Pancreas (tissue), 10 donors: ENCODE measurements around the gene CRYGN. TPM values are rescaled to one million over a fixed set of nuclear protein-coding genes. Genes with fewer than 3 reads are reported as not detected.

Experiments used
- ATAC-seq, 4 donors: fragments of 200-7000 bp; cut with Tn5 transposase; one replicate each; pipeline versions ENCODE4 v1.8.0 to v1.9.1; 2020; ENCODE audit warnings: mild to moderate bottlenecking in 4 of 4, moderate library complexity in 4 of 4
- DNase-seq, 6 donors: peaks; one replicate each; pipeline ENCODE4 v3.0.0-alpha.2; 2020
- FAIRE-seq: peaks from 2 replicates; lab custom pipeline; 2012; peaks lifted over from hg19 to GRCh38; lab: Jason Lieb, UNC
- H3K27ac ChIP-seq, 4 donors: fragments of 200-600 bp; sonication (generic); 1 replicate in 3 of 4; 2 replicates in 1 of 4; pipeline versions ENCODE4 v1.5.0 to v1.8.0; 2020
- H3K27me3 ChIP-seq, 4 donors: fragments of 200-600 bp; one replicate each; pipeline ENCODE4 v1.8.0; 2021
- H3K36me3 ChIP-seq, 3 donors: fragments of 200-600 bp; sonication (generic) in 1 of 3; one replicate each; pipeline versions ENCODE4 v1.5.0 to v1.8.0; 2020 to 2021
- H3K4me1 ChIP-seq, 3 donors: fragments of 200-600 bp; one replicate each; pipeline ENCODE4 v1.8.0; 2021
- H3K4me3 ChIP-seq, 4 donors: fragments of 200-600 bp; sonication (generic) in 2 of 4; one replicate each; pipeline versions ENCODE4 v1.5.0 to v1.8.0; 2020 to 2021
- H3K9me3 ChIP-seq, 4 donors: fragments of 200-600 bp; one replicate each; pipeline ENCODE4 v1.8.0; 2021
- WGBS, 2 donors: extraction: QIAGEN DNeasy Blood & Tissue Kit; methylation state at CpG; one replicate each; pipeline ENCODE4 v1.1.7; 2013; 5-methylcytosine and 5-hydroxymethylcytosine counted together
- intact Hi-C, 3 donors: fragments of 100-400 bp; cut with DNase I; formaldehyde crosslinking; loops; one replicate each; pipeline versions ENCODE4 v1.11.1 to v1.14.2; 2022
- polyA plus RNA-seq, 2 donors: library from polyadenylated mRNA; stranded (reverse); fragments of 200-250 nt; gene quantifications; one replicate each; pipeline ENCODE4 v1.2.3, GENCODE V29; 2013
- total RNA-seq, 6 donors: library from RNA; stranded (reverse); fragmentation: NEBNext Ultra II Directional in 4 of 6; extraction: Animal tissue kit (Norgen Biotek cat#: 25700) in 4 of 6; gene quantifications; one replicate each; pipeline versions ENCODE4 v1.2.1 to v1.2.4, GENCODE V29; 2021 to 2023
- TF ChIP-seq, protein P1 (sequence below), 4 donors: fragments of 200-600 bp; sonication (generic) in 3 of 4; IDR thresholded peaks; one replicate each; pipeline versions ENCODE4 v1.5.0 to v1.8.0; 2021; ENCODE audit warnings: antibody characterized with exemption in 4 of 4
- donor health status: healthy with polysubstance abuse.
- donor health status: DM: no; HTN: no; CAD: no; lungs with moderate emphysema.
- donor health status: DM: no; HTN: no; CAD: no.
- donor health status: control.
- donor health status: control.
- donor health status: Bipolar disorder and iron deficiency.
- donor health status: DM: yes; HTN: yes; CAD: no.
- donor health status: DM: no; HTN: no; CAD: no.
- donor health status: DM: no; HTN: no; CAD: no.
- donor health status: DM: yes; HTN: yes; CAD: no.

CRYGN gene
- total and polyA plus RNA-seq, 8 donors: 0.07 to 0.18 (median 0.08) TPM; not detected in 4

DNA sequence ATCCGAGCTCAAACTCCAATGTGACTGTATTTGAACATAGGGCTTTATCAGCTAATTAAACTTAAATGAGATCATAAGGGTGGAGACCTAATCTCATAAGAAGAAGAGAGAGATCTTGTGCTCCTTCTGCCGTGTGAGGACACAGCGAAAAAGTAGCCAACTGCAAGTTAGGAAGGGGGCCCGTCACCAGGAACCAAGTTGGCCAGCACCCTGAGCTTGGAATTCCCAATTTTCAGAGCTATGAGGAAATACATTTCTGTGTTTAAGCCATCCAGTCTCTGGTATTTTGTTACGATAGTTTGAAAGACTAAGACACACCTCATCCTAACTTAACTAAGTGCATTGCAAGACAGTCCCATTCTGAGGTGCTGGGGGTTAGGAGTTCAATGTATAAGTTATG lies 16.0 kb downstream of the CRYGN start:
- 79 to 84% methylated on average over 5 of the region's 5 CpGs for WGBS, 2 donors
- Histone ChIP-seq H3K4me1 (no peaks in the 10 kb centered on the region), H3K36me3 (no peaks in the 10 kb centered on the region), H3K27ac (no peak overlapping the region), H3K27me3 (no peaks in the 10 kb centered on the region), H3K9me3 (no peaks in the 10 kb centered on the region), H3K4me3 (no peak overlapping the region)
- no peak for FAIRE-seq
- ATAC-seq: no peak
- DNase-seq: peak in 1 of 6 donors; percentile 7
- intact Hi-C loops: no loop called here
- TF ChIP-seq, protein P1, sequence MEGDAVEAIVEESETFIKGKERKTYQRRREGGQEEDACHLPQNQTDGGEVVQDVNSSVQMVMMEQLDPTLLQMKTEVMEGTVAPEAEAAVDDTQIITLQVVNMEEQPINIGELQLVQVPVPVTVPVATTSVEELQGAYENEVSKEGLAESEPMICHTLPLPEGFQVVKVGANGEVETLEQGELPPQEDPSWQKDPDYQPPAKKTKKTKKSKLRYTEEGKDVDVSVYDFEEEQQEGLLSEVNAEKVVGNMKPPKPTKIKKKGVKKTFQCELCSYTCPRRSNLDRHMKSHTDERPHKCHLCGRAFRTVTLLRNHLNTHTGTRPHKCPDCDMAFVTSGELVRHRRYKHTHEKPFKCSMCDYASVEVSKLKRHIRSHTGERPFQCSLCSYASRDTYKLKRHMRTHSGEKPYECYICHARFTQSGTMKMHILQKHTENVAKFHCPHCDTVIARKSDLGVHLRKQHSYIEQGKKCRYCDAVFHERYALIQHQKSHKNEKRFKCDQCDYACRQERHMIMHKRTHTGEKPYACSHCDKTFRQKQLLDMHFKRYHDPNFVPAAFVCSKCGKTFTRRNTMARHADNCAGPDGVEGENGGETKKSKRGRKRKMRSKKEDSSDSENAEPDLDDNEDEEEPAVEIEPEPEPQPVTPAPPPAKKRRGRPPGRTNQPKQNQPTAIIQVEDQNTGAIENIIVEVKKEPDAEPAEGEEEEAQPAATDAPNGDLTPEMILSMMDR (IDR thresholded peaks at IDR 0.05): no peak

DNA sequence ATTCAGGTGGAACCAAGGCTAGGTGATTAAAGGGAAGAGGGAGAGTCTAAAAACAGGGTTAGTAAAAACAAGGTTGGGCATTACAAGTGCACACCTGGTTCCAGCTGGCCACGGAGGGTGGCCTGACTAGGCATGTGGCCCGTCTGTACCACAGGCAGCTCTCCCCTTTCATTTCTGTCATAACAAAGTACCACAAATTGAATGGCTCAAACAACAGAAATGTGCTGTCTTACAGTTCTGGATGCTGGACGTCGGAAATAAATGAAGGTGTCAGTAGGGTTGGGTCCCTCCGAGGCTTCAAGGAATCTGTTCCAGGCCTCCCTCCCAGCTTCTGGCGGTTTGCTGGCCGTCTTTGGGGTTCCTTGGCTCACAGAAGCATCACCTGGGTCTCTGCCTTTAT lies 16.7 kb downstream of the CRYGN start:
- WGBS, 2 donors: 78 to 81% methylated on average over 7 of the region's 7 CpGs

DNA sequence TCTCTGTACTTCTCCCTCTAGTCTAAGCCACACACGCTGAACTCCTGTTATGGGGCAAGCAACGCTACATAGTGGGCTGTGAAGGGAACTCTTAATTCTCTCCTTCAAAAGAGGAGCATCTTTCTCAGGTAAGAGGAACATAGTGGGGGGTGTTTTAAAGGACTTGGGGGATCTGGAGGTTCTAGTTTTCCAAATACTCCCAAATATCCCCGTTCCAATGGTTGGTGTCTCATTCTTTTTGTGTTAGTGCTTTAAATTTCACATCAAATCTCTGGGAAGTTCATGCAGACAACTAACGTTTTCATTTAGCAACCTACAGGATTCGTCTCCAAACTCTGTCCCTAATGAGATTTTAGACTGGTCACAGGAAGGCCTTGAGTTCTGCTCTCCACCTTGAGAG lies 17.7 kb downstream of the CRYGN start:
- H3K9me3 ChIP-seq: no peaks in the 10 kb centered on the region
- 78 to 84% methylated on average over 5 of the region's 5 CpGs for WGBS, 2 donors
- H3K27ac ChIP-seq: no peak overlapping the region
- no peak overlapping the region for H3K4me3 ChIP-seq
- no peaks in the 10 kb centered on the region for H3K36me3 ChIP-seq
- no peaks in the 10 kb centered on the region for H3K27me3 ChIP-seq
- TF ChIP-seq, protein P1 (IDR thresholded peaks at IDR 0.05): no peak
- intact Hi-C loops: no loop called here
- ATAC-seq: no peak
- DNase-seq: no peak
- no peaks in the 10 kb centered on the region for H3K4me1 ChIP-seq
- no peak for FAIRE-seq

More for the DNA sequence above, 16.7 kb downstream of the CRYGN start:
- Histone ChIP-seq H3K27me3 (no peaks in the 10 kb centered on the region), H3K4me1 (no peaks in the 10 kb centered on the region), H3K27ac (no peak overlapping the region), H3K36me3 (no peaks in the 10 kb centered on the region), H3K4me3 (no peak overlapping the region), H3K9me3 (no peaks in the 10 kb centered on the region)
- intact Hi-C loops: no loop called here
- ATAC-seq: no peak
- peak in 1 of 6 donors; percentile 3 for DNase-seq
- TF ChIP-seq, protein P1 (IDR thresholded peaks at IDR 0.05): no peak
- FAIRE-seq: no peak

DNA sequence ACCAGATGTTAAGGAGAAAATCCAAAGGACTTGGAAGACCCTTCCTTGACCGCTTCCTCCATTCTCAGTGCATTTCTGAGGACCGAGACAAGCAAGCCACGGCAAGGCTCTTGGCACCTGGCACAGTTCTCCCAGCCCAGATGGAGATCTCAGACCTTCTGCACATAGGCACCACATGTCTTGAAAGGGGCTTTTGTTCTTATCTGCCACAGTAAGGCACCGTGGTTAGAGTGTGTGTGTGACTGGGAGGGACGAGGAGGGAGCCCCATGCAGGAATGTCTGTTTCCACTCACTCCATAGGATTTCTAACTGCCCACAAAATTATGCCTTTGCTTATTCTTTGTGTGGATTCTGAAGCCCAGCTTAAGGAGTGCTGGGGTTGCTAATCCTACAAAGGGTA lies 19.8 kb downstream of the CRYGN start:
- FAIRE-seq (no peak), ATAC-seq (no peak), DNase-seq (no peak)
- Histone ChIP-seq H3K36me3 (no peaks in the 10 kb centered on the region), H3K9me3 (no peaks in the 10 kb centered on the region), H3K27ac (no peak overlapping the region), H3K4me1 (peaks cover 0 to 3% (median 0%) of the 10 kb centered on the region in 3 donors), H3K4me3 (no peak overlapping the region), H3K27me3 (no peaks in the 10 kb centered on the region)
- intact Hi-C loops: no loop called here
- TF ChIP-seq, protein P1 (IDR thresholded peaks at IDR 0.05): no peak
- WGBS, 2 donors: 57 to 58% methylated on average over 5 of the region's 5 CpGs

DNA sequence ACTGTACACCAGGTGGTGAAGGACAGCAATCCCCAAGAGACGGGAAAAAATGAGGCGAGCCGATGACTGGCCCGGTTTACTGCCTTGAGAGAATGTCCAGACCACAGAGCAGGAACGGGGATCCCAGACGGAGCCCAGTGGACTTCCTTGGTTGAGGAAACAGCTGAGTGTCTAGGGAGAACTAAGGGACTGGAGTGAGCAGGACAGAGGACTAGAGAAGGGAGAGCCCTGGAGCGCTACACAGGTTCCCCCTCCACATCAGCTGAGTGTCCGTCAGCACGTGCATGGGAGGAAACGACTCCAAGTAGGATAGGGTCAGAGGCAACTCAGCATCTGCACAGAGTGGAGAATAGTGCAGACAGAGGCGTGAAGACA lies 23.0 kb downstream of the CRYGN start:
- ATAC-seq (peak in 3 of 4 donors; percentile 26 to 56 (median 47)), FAIRE-seq (no peak), DNase-seq (peak in 1 of 6 donors; percentile 21)
- peaks cover 0 to 3% (median 0%) of the 10 kb centered on the region in 3 donors for H3K4me1 ChIP-seq
- no peaks in the 10 kb centered on the region for H3K9me3 ChIP-seq
- TF ChIP-seq, protein P1 (IDR thresholded peaks at IDR 0.05): no peak
- no peaks in the 10 kb centered on the region for H3K27me3 ChIP-seq
- H3K27ac ChIP-seq: no peak overlapping the region
- intact Hi-C loops: no loop called here
- H3K36me3 ChIP-seq: no peaks in the 10 kb centered on the region
- H3K4me3 ChIP-seq: no peak overlapping the region
- WGBS, 2 donors: 77 to 83% methylated on average over 11 of the region's 11 CpGs
